ENCODE measurements around the gene EML1.

Gene EML1

GRCh38 chr14:99989032-99989431 is 195.8 kb downstream of the EML1 start:
- Histone ChIP-seq H3K9me3 (ENCODE audit: control insufficient read depth, insufficient read depth, low read length) (no peaks in the 10 kb centered on the region), H3K4me1 (ENCODE audit: control insufficient read depth, insufficient read depth, low read length) (no peaks in the 10 kb centered on the region), H3K27me3 (ENCODE audit: control insufficient read depth, insufficient read depth, low read length) (no peaks in the 10 kb centered on the region), H3K27ac (ENCODE audit: low read length) (no peak overlapping the region), H3K36me3 (ENCODE audit: control insufficient read depth, insufficient read depth, low read length) (no peaks in the 10 kb centered on the region), H3K4me3 (ENCODE audit: low read length) (no peak overlapping the region)
- WGBS (ENCODE audit: insufficient coverage, insufficient read length), result 100% methylated on average over 1 of the region's 3 CpGs
- no peak for DNase-seq (ENCODE audit: low read depth, low spot score)

GRCh38 chr14:99990268-99991170 is 197.3 kb downstream of the EML1 start:
- DNase-seq (ENCODE audit: low read depth, low spot score), result no peak
- Histone ChIP-seq H3K4me1 (ENCODE audit: control insufficient read depth, insufficient read depth, low read length) (no peaks in the 10 kb centered on the region), H3K4me3 (ENCODE audit: low read length) (no peak overlapping the region), H3K9me3 (ENCODE audit: control insufficient read depth, insufficient read depth, low read length) (no peaks in the 10 kb centered on the region), H3K27me3 (ENCODE audit: control insufficient read depth, insufficient read depth, low read length) (no peaks in the 10 kb centered on the region), H3K27ac (ENCODE audit: low read length) (no peak overlapping the region), H3K36me3 (ENCODE audit: control insufficient read depth, insufficient read depth, low read length) (no peaks in the 10 kb centered on the region)
- WGBS (ENCODE audit: insufficient coverage, insufficient read length), result 100% methylated on average over 1 of the region's 7 CpGs

GRCh38 chr14:99991331-99991730 is 198.1 kb downstream of the EML1 start:
- H3K4me1 ChIP-seq (ENCODE audit: control insufficient read depth, insufficient read depth, low read length), result no peaks in the 10 kb centered on the region
- DNase-seq (ENCODE audit: low read depth, low spot score), result no peak
- H3K9me3 ChIP-seq (ENCODE audit: control insufficient read depth, insufficient read depth, low read length), result no peaks in the 10 kb centered on the region
- H3K4me3 ChIP-seq (ENCODE audit: low read length), result no peak overlapping the region
- H3K36me3 ChIP-seq (ENCODE audit: control insufficient read depth, insufficient read depth, low read length), result no peaks in the 10 kb centered on the region
- H3K27me3 ChIP-seq (ENCODE audit: control insufficient read depth, insufficient read depth, low read length), result no peaks in the 10 kb centered on the region
- H3K27ac ChIP-seq (ENCODE audit: low read length), result no peak overlapping the region
- WGBS (ENCODE audit: insufficient coverage, insufficient read length), result no CpG with 5 or more reads among the region's 7 CpGs
